ENCODE measurements around the gene CYBC1.

The CYBC1 gene

DNA sequence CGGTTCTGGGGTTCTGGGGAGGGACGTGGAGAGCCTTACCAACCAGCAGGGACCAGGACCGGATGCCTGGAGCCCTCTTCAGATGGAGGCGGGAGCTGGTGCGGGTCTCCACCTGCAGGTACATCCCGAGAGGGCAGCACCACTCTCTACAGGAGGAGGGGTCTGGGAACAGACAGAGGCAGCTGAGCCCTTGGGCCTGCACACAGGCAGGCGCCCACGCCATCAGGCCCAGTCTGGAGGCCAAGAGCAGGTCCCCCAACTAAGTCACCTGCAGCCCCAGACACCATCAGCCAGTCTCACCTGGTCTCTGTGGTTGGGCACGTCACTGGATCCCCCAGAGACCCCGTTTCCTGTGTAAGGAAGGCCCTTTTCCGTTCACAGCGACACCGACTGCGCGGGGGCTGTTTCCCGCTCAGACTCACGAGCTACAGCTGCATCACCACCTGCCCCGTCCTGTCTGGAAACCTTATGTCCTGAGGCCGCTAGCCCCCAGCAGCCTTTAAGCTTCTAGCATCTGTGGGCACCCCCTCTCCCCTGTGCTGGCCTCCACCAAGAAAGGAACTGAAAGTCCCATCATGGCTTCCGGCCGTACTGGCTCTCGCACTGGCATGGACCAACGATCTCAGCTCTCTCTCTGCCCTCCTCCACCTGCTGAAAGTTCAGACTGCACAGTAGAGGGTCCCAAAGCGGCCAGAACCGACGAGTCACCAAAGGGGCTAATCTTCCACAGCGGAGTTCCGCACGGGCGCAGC, 1.2 kb downstream of the CYBC1 start:
- H3K4me3 ChIP-seq (replicated peaks; ENCODE audit: low read depth, low read length) = peak overlapping the region; percentile 90
- TF ChIP-seq, protein P1, sequence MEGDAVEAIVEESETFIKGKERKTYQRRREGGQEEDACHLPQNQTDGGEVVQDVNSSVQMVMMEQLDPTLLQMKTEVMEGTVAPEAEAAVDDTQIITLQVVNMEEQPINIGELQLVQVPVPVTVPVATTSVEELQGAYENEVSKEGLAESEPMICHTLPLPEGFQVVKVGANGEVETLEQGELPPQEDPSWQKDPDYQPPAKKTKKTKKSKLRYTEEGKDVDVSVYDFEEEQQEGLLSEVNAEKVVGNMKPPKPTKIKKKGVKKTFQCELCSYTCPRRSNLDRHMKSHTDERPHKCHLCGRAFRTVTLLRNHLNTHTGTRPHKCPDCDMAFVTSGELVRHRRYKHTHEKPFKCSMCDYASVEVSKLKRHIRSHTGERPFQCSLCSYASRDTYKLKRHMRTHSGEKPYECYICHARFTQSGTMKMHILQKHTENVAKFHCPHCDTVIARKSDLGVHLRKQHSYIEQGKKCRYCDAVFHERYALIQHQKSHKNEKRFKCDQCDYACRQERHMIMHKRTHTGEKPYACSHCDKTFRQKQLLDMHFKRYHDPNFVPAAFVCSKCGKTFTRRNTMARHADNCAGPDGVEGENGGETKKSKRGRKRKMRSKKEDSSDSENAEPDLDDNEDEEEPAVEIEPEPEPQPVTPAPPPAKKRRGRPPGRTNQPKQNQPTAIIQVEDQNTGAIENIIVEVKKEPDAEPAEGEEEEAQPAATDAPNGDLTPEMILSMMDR (IDR thresholded peaks at IDR 0.05; ENCODE audit: low read depth, low read length, missing control alignments) = no peak
- DNase-seq (ENCODE audit: extremely low read depth, low read depth) = no peak

DNA sequence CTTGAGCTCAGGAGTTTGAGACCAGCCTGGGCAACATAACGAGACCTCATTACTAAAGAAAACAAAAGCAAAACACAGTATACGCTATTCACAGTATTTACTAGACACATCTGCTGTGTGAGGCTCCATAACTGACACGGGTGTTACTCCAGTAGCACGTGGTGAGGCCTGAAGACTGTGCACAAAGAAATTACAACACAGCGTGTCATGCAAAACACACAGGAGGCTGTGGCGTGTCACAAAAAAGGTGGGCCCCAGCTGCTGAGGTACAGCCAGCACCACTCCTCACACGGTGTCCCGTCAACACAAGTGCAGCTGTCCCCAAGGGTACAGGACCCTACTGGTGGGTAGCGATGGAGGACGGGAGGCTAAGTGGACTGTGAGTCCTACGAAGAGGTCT, 2.7 kb downstream of the CYBC1 start:
- no peak for DNase-seq (ENCODE audit: extremely low read depth, low read depth)
- H3K4me3 ChIP-seq (replicated peaks; ENCODE audit: low read depth, low read length) = no peak overlapping the region

DNA sequence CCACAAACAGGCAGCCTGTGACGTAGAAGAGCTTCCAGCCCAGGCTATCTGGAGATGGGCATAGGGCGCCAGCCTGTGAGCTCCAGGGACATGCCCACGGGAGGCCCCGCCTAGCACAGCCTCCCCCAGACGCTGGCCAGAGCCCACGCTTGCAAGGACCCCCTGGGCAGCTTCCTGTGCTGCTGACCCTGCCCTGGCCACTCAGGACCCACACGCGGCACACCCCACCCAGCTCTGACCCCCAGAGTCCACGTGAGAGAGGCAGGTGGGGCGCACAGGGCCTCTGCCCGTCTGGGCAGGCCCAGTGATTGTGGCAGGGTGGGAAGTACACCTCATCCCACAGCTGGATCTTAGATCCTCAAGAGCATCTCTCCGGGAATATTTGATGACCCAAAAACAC, 3.9 kb downstream of the CYBC1 start:
- DNase-seq (ENCODE audit: extremely low read depth, low read depth) = no peak
- no peak overlapping the region for H3K4me3 ChIP-seq (replicated peaks; ENCODE audit: low read depth, low read length)
- TF ChIP-seq, protein P1 (IDR thresholded peaks at IDR 0.05; ENCODE audit: low read depth, low read length, missing control alignments) = no peak

More for the DNA sequence above, 2.7 kb downstream of the CYBC1 start:
- TF ChIP-seq, protein P1 (IDR thresholded peaks at IDR 0.05; ENCODE audit: low read depth, low read length, missing control alignments) = no peak

DNA sequence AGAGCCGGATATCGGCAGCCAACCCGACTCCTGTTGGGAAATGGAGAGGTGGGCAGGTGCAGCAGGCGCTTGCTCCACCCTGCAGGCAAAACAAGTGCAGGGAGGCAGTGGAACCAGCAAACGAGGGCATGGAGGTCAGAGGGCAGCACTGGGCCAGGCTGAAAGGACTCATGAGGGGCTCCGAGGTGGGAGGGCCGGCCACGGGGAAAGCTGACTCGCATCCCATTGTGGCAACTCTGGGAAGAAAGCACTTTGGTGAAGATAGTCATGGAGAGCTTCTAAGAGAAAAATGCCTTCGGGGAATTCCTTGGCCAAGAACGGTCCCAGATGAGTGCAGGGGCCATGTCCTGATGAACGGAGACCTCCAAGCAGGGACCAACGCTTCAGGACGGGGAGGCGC, 4.4 kb downstream of the CYBC1 start:
- no peak overlapping the region for H3K4me3 ChIP-seq (replicated peaks; ENCODE audit: low read depth, low read length)
- TF ChIP-seq, protein P1 (IDR thresholded peaks at IDR 0.05; ENCODE audit: low read depth, low read length, missing control alignments) = no peak
- no peak for DNase-seq (ENCODE audit: extremely low read depth, low read depth)

DNA sequence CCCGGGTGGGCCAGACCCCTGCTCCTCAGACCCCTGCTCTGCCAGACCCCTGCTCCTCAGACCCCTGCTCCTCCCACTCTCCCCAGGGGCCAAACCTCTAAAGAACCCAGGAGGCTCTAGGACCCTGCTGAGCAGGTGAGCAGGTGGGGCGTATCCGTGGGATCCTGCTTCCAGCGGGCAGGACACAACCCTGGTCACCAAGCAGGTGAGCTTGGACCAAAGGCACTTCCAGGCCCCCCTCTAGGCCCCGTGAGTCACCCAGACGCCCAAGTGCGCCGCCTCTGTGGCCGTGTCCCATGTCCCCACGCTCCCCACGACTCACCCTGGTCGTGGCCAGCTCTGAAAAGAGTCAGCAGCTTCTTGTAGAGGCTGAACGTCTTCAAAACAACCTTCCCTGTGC, 5.0 kb downstream of the CYBC1 start:
- TF ChIP-seq, protein P1 (IDR thresholded peaks at IDR 0.05; ENCODE audit: low read depth, low read length, missing control alignments) = no peak
- no peak for DNase-seq (ENCODE audit: extremely low read depth, low read depth)
- H3K4me3 ChIP-seq (replicated peaks; ENCODE audit: low read depth, low read length) = no peak overlapping the region

DNA sequence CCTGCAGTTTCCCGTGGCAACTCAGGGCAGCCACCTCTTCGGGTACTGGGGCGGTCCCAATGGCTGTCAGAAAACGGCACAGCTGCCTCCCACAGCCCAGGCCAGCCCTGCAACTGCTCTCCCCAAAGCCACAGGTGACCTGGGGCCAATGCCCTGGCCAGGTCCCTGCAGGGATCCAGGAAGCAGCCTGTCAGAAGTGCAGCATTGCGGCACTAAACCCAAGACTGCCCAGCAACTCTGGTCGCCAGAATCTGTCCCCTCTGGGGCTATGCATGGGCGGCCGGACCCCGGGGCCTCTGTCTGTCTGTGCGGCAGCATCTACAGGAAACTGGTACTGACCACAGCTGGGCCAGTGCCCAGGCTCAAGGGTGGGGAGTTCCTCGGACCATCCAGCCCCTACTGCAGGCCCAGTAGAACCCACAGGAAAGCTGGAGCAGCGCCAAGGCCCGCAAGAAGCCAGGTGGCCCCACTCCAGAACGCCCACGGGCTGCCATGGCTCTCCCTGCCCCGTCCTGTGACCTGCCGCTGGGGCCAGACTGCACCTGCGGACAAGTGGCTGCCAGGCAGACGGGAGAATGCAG, 5.5 kb downstream of the CYBC1 start:
- H3K4me3 ChIP-seq (replicated peaks; ENCODE audit: low read depth, low read length) = no peak overlapping the region
- DNase-seq (ENCODE audit: extremely low read depth, low read depth) = no peak

More for the DNA sequence above, 5.5 kb downstream of the CYBC1 start:
- TF ChIP-seq, protein P1 (IDR thresholded peaks at IDR 0.05; ENCODE audit: low read depth, low read length, missing control alignments) = no peak

All from HFF-Myc (cell line).